Nephron progenitor cell (in vitro differentiated cells): ENCODE results near the gene CYP39A1.

ENCODE experiments used
- DNase-seq: peaks from one replicate; pipeline ENCODE4 v3.0.0; 2021
- H3K27ac Mint-ChIP-seq: 2 replicates; pipeline ENCODE4 v1.8.0; 2021; ENCODE audit warnings: mild to moderate bottlenecking, moderate library complexity, mixed read lengths
- H3K27me3 Mint-ChIP-seq: 2 replicates; pipeline ENCODE4 v1.8.0; 2021; ENCODE audit warnings: mild to moderate bottlenecking, low read depth, mixed read lengths; ENCODE audit not compliant: poor library complexity
- H3K36me3 Mint-ChIP-seq: 2 replicates; pipeline ENCODE4 v1.8.0; 2021; ENCODE audit warnings: low read depth, mixed read lengths
- H3K4me1 Mint-ChIP-seq: 2 replicates; pipeline ENCODE4 v1.8.0; 2021; ENCODE audit warnings: mixed read lengths
- H3K4me3 Mint-ChIP-seq: 2 replicates; pipeline ENCODE4 v1.8.0; 2021; ENCODE audit warnings: mild to moderate bottlenecking, moderate library complexity, mixed read lengths
- H3K9me3 Mint-ChIP-seq: 2 replicates; pipeline ENCODE4 v1.8.0; 2021; ENCODE audit warnings: mild to moderate bottlenecking, moderate library complexity, mixed read lengths
- TF ChIP-seq, protein P1 (sequence below): fragments of 200-600 bp; sonication (generic); IDR thresholded peaks from 2 replicates; pipeline ENCODE4 v1.5.0; 2021; ENCODE audit warnings: antibody characterized with exemption

The CYP39A1 gene

DNA sequence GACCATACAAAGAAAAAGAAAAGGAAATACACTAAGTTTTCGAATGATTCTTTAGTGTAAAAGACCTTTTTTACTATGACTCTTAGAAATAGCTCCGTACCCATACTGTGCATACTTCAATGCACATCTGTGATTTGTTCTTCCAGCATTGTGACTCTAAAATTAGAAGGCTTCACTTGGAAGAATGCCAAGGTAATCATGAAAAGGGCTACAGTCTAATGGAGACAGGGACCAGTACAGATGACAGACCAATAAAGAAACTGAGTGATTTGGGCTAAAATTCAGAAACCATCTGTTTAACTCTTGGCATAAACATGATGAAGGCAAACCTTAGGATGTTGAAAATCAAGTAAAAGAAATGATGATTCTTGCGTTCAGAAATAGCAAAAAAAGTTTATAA lies 46.3 kb downstream of the CYP39A1 start:
- no peak overlapping the region for H3K4me3 Mint-ChIP-seq
- TF ChIP-seq, protein P1, sequence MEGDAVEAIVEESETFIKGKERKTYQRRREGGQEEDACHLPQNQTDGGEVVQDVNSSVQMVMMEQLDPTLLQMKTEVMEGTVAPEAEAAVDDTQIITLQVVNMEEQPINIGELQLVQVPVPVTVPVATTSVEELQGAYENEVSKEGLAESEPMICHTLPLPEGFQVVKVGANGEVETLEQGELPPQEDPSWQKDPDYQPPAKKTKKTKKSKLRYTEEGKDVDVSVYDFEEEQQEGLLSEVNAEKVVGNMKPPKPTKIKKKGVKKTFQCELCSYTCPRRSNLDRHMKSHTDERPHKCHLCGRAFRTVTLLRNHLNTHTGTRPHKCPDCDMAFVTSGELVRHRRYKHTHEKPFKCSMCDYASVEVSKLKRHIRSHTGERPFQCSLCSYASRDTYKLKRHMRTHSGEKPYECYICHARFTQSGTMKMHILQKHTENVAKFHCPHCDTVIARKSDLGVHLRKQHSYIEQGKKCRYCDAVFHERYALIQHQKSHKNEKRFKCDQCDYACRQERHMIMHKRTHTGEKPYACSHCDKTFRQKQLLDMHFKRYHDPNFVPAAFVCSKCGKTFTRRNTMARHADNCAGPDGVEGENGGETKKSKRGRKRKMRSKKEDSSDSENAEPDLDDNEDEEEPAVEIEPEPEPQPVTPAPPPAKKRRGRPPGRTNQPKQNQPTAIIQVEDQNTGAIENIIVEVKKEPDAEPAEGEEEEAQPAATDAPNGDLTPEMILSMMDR: no peak
- no peaks in the 10 kb centered on the region for H3K4me1 Mint-ChIP-seq
- H3K36me3 Mint-ChIP-seq: peaks cover 25% of the 10 kb centered on the region
- no peak for DNase-seq
- H3K9me3 Mint-ChIP-seq: peaks cover 4% of the 10 kb centered on the region
- no peak overlapping the region for H3K27ac Mint-ChIP-seq
- H3K27me3 Mint-ChIP-seq: no peaks in the 10 kb centered on the region

GRCh38 chr6:46605091-46605797 lies 47.4 kb downstream of the CYP39A1 start:
- Mint-ChIP-seq H3K27me3 (no peaks in the 10 kb centered on the region), H3K4me3 (no peak overlapping the region), H3K36me3 (peaks cover 25% of the 10 kb centered on the region), H3K4me1 (no peaks in the 10 kb centered on the region), H3K27ac (peak overlapping the region; percentile 46), H3K9me3 (peaks cover 4% of the 10 kb centered on the region)
- DNase-seq: no peak
- TF ChIP-seq, protein P1: no peak

DNA sequence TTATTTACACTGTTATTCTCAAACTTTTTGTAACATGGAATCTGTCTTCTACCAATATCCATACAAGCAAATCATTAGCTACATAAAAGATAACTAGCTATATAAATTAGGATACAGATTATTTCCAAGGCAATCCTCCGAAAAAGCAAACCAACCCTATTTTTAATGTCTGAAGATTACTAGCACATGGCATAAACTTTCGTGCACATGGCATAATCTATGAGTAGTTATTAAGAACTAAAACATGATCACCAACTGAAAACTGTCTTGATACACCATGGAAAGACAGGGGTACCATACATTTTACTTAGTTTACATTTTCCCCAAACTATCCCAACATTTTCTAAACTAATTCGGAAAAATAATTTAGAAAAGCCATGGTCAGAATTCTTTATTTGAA lies 54.4 kb downstream of the CYP39A1 start:
- Mint-ChIP-seq H3K4me3 (no peak overlapping the region), H3K9me3 (peaks cover 26% of the 10 kb centered on the region), H3K27ac (no peak overlapping the region), H3K4me1 (no peaks in the 10 kb centered on the region), H3K36me3 (peaks cover 44% of the 10 kb centered on the region), H3K27me3 (no peaks in the 10 kb centered on the region)
- TF ChIP-seq, protein P1: no peak
- no peak for DNase-seq

GRCh38 chr6:46592740-46593139 lies 59.9 kb downstream of the CYP39A1 start:
- DNase-seq: no peak
- TF ChIP-seq, protein P1: no peak
- H3K36me3 Mint-ChIP-seq: peaks cover 34% of the 10 kb centered on the region
- H3K4me1 Mint-ChIP-seq: no peaks in the 10 kb centered on the region
- peaks cover 25% of the 10 kb centered on the region for H3K9me3 Mint-ChIP-seq
- H3K4me3 Mint-ChIP-seq: no peak overlapping the region
- peaks cover 3% of the 10 kb centered on the region for H3K27me3 Mint-ChIP-seq
- H3K27ac Mint-ChIP-seq: no peak overlapping the region

GRCh38 chr6:46592046-46592445 lies 60.6 kb downstream of the CYP39A1 start:
- H3K27me3 Mint-ChIP-seq: peaks cover 3% of the 10 kb centered on the region
- H3K36me3 Mint-ChIP-seq: peaks cover 31% of the 10 kb centered on the region
- no peak for DNase-seq
- H3K9me3 Mint-ChIP-seq: peaks cover 25% of the 10 kb centered on the region
- TF ChIP-seq, protein P1: no peak
- no peak overlapping the region for H3K4me3 Mint-ChIP-seq
- H3K27ac Mint-ChIP-seq: no peak overlapping the region
- no peaks in the 10 kb centered on the region for H3K4me1 Mint-ChIP-seq

GRCh38 chr6:46590765-46591164 lies 61.9 kb downstream of the CYP39A1 start:
- Mint-ChIP-seq H3K36me3 (peaks cover 30% of the 10 kb centered on the region), H3K27ac (no peak overlapping the region), H3K4me1 (no peaks in the 10 kb centered on the region), H3K4me3 (no peak overlapping the region), H3K27me3 (peaks cover 3% of the 10 kb centered on the region), H3K9me3 (peaks cover 25% of the 10 kb centered on the region)
- TF ChIP-seq, protein P1: no peak
- no peak for DNase-seq
